Measurements from ENCODE around the gene PPP1R37.

Gene PPP1R37

DNA sequence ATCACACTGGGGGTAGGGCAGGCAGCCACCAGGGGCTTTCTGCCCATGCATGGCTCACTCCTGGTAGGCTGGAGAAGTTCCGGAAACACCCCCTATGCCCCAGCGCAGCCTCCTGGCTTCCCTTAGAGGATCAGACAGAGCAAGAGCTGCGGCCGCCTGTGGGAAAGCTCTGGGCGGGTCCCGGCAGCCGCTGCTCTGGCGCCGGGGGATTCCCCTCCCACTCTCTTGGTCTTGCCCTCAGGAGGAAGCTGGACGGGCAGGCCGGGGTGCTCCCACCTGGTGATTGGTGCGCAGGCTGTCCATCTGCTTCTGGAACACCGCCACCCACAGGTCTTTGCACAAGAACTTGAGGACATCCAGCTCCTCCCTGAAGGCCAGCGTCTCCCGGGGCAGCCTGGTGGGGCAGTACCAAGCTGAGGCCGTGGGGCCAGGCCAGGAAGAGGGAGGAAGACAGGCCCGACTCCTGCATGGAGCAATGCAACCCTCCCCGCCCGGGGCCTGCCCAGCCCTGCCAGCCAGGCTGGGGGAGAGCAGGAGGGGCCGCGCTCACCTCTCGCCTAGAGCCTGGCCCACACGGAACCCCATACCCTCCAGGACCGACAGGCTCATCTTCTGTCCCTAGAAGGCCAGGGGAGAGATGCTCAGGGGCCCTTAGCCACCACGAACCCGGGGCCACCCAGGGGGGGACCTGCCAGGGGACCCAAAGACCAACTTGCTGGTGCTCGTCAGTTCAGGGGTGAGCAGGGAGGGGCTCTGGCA is 71.8 kb downstream of the PPP1R37 start:
- no peak for DNase-seq (ENCODE audit: low read depth in 2 of 2, low spot score in 1 of 2)

DNA sequence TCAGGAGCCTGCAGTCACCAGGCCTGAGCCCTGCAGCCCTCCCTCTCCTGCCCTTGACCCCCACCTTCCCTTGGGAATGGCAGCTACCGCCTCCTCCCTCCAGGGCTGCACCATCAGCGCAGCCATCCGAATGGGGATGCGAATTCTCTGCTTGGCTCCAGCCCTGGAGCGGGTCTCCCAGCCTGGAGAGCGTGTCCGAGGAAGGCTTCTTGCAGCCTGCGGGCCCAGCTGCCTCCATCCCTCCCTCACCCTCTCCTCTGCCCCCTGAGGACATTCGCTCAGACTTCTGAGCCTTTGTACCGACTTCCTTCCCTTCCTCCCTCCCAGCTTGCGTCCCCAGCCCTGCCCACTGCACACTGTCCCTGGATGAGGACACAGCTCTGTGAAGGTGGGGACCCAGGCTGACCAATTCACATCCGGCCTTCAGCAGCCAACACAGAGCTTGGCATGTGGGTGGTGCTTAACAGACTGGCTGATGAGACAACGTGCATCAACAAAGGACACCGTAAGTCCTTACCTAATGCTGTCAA is 73.8 kb downstream of the PPP1R37 start:
- DNase-seq (ENCODE audit: low read depth in 2 of 2, low spot score in 1 of 2) = no peak

DNA sequence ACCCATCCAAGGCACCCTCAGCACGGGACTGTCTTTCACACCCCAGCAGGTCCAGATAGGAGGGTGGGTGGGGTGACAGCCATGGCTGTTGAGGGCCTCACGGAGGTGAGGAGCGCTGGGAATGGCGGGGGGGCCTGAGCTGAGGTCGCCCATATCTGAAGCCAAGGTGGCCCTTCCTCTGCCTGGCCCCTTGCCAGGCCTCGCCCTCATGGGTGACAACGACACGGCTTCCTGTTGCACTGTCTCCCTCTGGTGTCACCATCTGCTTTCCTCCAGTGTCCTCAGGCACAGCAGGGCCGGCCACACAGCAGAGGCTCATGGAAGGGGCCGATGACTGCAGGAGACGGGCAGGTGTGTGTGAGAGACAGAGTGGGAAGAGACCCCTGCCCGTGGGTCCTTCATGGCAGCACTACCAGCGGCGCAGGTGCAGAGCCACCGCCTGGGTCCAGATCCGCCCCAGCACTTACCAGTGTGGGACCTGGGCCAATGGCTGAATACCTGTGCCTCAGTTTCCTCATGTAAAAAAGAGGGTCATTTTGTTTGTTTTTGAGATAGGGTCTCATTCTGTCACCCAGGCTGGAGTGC is 75.9 kb downstream of the PPP1R37 start:
- no peak for DNase-seq (ENCODE audit: low read depth in 2 of 2, low spot score in 1 of 2)

DNA sequence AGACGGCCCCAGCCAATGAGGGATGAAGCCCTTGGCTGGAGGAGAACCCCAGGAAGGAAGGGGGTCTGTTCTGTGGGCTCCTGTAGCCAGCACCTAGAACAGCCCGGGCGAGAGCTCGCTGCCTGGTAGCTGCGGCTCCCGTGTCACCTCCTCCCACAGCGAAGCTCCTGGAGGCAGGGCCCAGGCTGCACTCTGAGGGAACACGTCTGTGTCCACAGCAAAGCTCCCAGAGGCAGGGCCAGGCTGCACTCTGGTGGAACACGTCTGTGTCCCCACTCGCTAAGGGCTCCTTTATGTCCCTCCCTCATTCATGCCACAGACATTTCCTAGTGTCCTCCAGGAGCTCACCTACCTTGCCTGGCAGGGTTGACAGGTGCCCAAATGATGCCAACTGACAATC is 76.6 kb downstream of the PPP1R37 start:
- DNase-seq (ENCODE audit: low read depth in 2 of 2, low spot score in 1 of 2) = no peak

DNA sequence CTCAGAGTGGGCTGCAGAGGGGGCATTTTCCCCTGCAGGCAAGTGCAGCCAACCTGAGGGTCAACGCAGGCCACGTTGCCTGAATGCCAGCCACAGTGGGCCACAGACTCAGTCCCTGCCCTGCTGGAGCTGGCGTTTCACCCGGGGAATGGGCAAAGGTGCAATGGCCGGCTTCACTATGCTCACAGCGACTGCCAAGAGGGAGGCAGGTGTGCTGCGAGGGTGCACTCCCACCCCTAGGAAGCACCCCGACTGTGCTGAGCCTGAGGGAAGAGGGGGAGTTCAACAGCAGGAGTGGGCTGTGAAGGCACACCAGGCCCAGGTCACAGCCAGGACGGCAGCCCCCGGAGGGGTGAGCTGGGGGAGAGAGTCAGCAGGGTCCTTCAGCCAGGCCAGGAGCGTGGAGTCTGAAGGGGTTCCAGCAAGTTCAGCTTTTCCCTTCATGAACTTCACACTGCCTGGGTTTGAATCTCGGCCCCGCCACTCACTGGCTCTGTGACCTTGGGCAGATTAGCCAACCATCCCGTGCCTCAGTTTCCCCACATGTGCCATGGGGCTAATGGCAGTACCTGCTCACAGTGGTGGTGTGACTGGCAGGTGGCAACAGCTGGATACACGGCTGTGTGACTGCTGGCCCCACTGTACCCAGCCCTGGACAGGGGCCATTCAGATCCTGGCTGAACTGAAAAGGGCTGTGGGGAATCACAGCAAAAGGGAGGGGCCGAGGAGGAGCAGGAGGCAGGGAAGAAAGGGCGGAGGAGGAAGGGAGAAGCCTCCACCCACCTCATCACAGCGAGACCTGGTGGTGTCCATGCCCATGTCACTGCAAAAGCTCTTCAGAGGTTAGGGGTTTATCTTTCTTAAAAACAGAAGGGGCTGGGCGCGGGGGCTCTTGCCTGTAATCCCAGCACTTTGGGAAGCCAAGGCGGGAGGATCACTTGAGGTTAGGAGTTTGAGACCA is 77.4 kb downstream of the PPP1R37 start:
- no peak for DNase-seq (ENCODE audit: low read depth in 2 of 2, low spot score in 1 of 2)

DNA sequence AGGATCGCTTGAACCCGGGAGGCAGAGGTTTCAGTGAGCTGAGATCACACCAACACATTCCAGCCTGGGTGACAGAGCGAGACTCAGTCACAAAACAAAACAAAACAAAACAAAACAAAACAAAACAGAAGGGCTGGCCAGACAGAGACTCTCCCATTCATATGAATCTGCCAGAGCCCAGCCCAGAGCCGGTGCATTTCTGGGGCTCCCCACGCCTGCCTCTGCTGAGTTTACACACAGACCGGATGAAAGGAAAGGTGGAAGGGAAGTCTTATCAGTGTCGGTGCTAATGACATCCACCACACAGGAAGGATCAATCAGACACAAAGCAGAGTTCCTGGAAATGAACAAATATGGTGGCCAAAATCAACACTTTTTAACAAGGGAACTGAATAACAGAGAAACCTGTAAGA is 78.2 kb downstream of the PPP1R37 start:
- no peak for DNase-seq (ENCODE audit: low read depth in 2 of 2, low spot score in 1 of 2)

DNA sequence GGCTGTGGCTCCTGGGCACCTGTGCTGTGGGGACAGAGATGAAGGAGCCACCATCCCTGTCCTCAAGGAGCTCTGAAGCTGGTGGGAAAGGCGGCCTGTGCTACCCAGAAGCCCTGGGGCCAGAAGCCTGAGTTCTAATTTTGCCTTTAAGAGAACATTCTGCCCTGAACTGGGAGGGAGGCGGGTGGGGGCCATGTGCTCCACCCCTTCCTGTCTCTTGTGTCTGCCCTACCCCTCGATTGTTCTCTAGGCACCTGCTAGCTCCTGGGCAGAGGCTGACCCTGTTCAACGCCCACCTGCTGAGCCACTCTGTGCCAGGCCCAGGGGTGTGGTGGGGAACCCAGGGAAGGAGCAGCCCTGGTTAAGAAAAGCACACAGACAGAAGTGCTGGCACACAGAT is 79.2 kb downstream of the PPP1R37 start:
- DNase-seq (ENCODE audit: low read depth in 2 of 2, low spot score in 1 of 2) = no peak

DNA sequence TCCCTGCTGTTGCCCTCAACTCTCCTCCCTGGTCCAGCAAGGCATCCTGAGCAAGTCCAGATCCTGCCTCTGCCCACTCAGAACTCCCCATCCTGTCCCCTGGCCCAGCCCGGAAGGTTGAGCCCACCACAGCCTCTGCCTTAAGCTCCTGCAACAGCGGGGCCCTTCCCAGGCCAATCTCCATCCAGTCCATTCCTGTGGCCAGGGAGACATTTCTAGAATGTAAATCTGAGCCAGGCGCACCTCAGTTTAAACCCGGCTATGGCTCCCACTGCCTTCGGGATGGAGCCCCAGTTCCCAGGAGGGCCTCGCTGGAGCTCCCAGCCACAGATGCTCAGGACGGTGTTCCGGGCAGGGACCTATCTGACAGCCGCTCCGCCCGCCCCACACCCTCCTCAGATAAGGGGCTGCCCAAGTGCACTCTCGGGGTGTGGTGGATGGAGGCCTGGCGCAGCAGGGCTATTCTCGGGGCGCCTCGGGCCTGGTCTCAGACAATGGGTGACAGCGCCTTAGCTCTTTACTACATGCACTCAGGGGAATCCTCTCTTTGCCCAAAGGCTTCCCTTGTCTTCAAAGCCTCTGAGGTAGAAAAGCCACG is 79.7 kb downstream of the PPP1R37 start:
- no peak for DNase-seq (ENCODE audit: low read depth in 2 of 2, low spot score in 1 of 2)

DNA sequence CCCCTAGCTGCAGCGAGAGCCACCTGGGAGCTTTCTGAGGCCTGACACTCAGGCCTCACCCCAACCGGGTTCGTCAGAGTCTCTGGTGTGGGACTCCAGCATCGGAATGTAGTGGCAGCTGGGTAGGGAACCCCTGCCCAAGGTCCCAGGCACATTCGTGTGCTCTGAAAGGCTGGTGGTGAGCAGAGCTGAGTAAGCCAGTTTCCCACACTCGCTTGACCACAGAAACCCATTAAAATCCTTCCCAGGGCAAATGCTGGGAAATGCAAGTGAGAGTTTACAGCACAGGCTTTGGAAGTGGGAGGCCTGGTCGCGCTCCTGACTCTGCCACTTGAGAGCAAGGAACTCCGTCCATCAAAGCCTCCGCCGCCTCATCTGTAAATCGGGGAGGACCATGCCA is 80.8 kb downstream of the PPP1R37 start:
- no peak for DNase-seq (ENCODE audit: low read depth in 2 of 2, low spot score in 1 of 2)

- no peak for DNase-seq (ENCODE audit: low read depth in 2 of 2, low spot score in 1 of 2)
These were observed 82.8 kb downstream of the PPP1R37 start for GRCh38 chr19:45175515-45176345.

- DNase-seq (ENCODE audit: low read depth in 2 of 2, low spot score in 1 of 2) = no peak
These were observed 84.9 kb downstream of the PPP1R37 start, which contains the start of gene TRAPPC6A for GRCh38 chr19:45177817-45178261. TSS of gene TRAPPC6A (minus strand) at chr19:45178237. CDS start at chr19:45178218, 19 bp downstream.

GRCh38 chr19:45178262-45179071 is 85.5 kb downstream of the PPP1R37 start, which contains the start of gene BLOC1S3:
TSS of gene BLOC1S3 (plus strand) at chr19:45178784. CDS start at chr19:45179297, 513 bp downstream.
- DNase-seq (ENCODE audit: low read depth in 2 of 2, low spot score in 1 of 2) = peak; percentile 99

DNA sequence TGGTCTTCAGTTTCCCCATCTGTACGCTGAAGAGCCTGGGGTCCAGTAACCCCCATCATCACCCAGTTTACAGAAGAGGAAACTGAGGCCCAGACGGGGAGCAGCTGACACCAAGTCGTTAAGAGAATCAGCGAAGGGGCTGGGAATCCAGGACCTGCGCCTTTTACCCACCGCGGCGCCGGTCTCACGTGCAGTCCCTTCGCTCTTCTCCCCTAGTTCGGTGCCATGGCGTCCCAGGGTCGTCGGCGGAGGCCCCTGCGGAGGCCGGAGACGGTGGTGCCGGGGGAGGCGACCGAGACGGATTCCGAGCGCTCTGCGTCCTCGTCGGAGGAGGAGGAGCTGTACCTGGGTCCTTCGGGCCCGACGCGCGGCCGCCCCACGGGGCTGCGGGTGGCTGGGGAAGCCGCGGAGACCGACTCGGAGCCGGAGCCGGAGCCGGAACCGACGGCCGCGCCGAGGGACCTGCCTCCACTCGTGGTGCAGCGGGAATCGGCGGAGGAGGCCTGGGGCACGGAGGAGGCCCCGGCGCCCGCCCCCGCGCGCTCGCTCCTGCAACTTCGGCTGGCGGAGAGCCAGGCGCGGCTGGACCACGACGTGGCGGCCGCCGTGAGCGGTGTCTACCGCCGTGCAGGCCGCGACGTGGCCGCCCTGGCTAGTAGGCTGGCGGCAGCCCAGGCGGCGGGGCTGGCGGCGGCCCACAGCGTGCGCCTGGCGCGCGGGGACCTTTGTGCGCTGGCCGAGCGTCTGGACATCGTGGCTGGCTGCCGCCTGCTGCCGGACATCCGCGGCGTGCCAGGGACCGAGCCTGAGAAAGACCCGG is 86.3 kb downstream of the PPP1R37 start:
- no peak for DNase-seq (ENCODE audit: low read depth in 2 of 2, low spot score in 1 of 2)

GRCh38 chr19:45179892-45180370 is 87.0 kb downstream of the PPP1R37 start:
- no peak for DNase-seq (ENCODE audit: low read depth in 2 of 2, low spot score in 1 of 2)

DNA sequence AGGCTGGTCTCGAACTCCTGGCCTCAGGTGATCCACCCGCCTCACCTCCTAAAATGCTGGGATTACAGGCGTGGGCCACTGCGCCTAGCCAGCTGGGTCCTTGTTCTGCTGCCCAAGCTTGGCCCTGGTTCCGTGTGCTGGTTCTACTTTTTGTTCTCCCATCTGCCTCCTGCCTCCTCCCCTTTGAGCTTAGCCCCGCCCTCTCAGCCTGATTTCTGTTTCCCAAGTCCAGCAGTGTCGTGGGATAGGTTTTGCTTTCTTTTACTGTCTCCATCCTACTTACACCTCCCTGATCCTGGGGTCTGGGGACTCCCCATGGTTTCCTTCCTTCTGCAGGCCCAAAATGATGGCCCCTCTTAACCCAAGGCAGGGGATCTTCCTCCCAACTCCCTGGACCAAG is 88.0 kb downstream of the PPP1R37 start:
- no peak for DNase-seq (ENCODE audit: low read depth in 2 of 2, low spot score in 1 of 2)

DNA sequence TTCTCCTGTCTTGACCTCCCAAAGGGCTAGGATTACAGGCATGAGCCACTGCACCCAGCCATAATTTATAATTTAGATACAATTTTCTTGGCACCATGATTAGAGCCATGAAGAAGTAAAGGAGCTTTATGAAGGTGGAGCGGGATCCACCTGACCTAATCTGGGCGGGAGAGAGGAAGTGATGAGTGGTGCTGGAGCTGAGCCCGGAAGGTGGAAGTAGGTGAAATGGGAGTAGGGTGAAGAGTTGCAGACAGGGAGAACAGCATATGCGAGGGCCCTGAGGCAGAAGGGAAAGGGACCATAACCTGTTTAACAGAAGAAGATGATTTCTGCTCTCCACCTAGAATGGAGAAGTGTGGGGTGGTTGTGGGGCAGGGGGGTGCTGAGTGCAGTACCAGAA is 89.8 kb downstream of the PPP1R37 start:
- no peak for DNase-seq (ENCODE audit: low read depth in 2 of 2, low spot score in 1 of 2)

- no peak for DNase-seq (ENCODE audit: low read depth in 2 of 2, low spot score in 1 of 2)
These were observed 91.1 kb downstream of the PPP1R37 start for GRCh38 chr19:45184115-45184514.
